Ishikawa (cell line): ENCODE results near the gene ZNF165.
"Not testable (repeated sequence)": the region's sequence is repeated elsewhere in the genome, so short reads cannot be mapped to it uniquely, and the experiment has no call there.

Experiments used
- CREB1 ChIP-seq: IDR thresholded peaks from 2 replicates; pipeline ENCODE4 v1.6.1; 2012; ENCODE audit warnings: low read depth
- EGR1 ChIP-seq: IDR thresholded peaks from 2 replicates; pipeline ENCODE4 v1.6.1; 2012
- EP300 ChIP-seq: IDR thresholded peaks from 2 replicates; pipeline ENCODE4 v1.6.1; 2012; ENCODE audit warnings: borderline replicate concordance
- FOXM1 ChIP-seq: IDR thresholded peaks from 2 replicates; pipeline ENCODE4 v1.6.1; 2012; ENCODE audit warnings: low read depth, borderline replicate concordance
- NFIC ChIP-seq: IDR thresholded peaks from 2 replicates; pipeline ENCODE4 v1.6.1; 2012
- RAD21 ChIP-seq: IDR thresholded peaks from 2 replicates; pipeline ENCODE4 v1.6.1; 2012; ENCODE audit warnings: low read depth
- TAF1 ChIP-seq: IDR thresholded peaks from 2 replicates; pipeline ENCODE4 v1.6.1; 2012; ENCODE audit warnings: low read depth, mild to moderate bottlenecking
- TCF12 ChIP-seq: IDR thresholded peaks from 2 replicates; pipeline ENCODE4 v1.6.1; 2012; ENCODE audit warnings: low read depth
- YY1 ChIP-seq: IDR thresholded peaks from 2 replicates; pipeline ENCODE4 v1.6.1; 2012; ENCODE audit warnings: low read depth
- ZBTB7A ChIP-seq: IDR thresholded peaks from 2 replicates; pipeline ENCODE4 v1.6.1; 2012; ENCODE audit warnings: low read depth
- TF ChIP-seq, protein P1 (sequence below): IDR thresholded peaks from 2 replicates; pipeline ENCODE4 v1.6.1; 2012
- TF ChIP-seq, protein P2 (sequence below): IDR thresholded peaks from 2 replicates; pipeline ENCODE4 v1.6.1; 2012
- TF ChIP-seq, protein P3 (sequence below): IDR thresholded peaks from 2 replicates; pipeline ENCODE4 v1.6.1; 2012; ENCODE audit warnings: low read depth, mild to moderate bottlenecking

DNA sequence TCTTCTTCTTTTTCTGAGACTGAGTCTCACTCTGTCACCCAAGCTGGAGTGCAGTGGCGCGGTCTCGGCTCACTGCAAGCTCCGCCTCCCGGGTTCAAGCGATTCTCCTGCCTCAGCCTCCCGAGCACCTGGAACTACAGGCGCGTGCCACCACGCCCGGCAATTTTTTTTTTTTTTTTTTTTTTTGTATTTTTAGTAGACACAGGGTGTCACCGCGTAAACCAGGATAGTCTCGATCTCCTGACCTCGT, at the start of gene ZNF165:
- TF ChIP-seq CREB1, TAF1, YY1, EGR1, FOXM1, RAD21, EP300, TCF12, NFIC, ZBTB7A: not testable (repeated sequence)
- TF ChIP-seq, protein P1, sequence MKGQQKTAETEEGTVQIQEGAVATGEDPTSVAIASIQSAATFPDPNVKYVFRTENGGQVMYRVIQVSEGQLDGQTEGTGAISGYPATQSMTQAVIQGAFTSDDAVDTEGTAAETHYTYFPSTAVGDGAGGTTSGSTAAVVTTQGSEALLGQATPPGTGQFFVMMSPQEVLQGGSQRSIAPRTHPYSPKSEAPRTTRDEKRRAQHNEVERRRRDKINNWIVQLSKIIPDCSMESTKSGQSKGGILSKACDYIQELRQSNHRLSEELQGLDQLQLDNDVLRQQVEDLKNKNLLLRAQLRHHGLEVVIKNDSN = not testable (repeated sequence)
- TF ChIP-seq, protein P2, sequence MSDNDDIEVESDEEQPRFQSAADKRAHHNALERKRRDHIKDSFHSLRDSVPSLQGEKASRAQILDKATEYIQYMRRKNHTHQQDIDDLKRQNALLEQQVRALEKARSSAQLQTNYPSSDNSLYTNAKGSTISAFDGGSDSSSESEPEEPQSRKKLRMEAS = not testable (repeated sequence)
- TF ChIP-seq, protein P3, sequence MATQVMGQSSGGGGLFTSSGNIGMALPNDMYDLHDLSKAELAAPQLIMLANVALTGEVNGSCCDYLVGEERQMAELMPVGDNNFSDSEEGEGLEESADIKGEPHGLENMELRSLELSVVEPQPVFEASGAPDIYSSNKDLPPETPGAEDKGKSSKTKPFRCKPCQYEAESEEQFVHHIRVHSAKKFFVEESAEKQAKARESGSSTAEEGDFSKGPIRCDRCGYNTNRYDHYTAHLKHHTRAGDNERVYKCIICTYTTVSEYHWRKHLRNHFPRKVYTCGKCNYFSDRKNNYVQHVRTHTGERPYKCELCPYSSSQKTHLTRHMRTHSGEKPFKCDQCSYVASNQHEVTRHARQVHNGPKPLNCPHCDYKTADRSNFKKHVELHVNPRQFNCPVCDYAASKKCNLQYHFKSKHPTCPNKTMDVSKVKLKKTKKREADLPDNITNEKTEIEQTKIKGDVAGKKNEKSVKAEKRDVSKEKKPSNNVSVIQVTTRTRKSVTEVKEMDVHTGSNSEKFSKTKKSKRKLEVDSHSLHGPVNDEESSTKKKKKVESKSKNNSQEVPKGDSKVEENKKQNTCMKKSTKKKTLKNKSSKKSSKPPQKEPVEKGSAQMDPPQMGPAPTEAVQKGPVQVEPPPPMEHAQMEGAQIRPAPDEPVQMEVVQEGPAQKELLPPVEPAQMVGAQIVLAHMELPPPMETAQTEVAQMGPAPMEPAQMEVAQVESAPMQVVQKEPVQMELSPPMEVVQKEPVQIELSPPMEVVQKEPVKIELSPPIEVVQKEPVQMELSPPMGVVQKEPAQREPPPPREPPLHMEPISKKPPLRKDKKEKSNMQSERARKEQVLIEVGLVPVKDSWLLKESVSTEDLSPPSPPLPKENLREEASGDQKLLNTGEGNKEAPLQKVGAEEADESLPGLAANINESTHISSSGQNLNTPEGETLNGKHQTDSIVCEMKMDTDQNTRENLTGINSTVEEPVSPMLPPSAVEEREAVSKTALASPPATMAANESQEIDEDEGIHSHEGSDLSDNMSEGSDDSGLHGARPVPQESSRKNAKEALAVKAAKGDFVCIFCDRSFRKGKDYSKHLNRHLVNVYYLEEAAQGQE = not testable (repeated sequence)
